ENCODE data around the gene GPR17.

The GPR17 gene

DNA sequence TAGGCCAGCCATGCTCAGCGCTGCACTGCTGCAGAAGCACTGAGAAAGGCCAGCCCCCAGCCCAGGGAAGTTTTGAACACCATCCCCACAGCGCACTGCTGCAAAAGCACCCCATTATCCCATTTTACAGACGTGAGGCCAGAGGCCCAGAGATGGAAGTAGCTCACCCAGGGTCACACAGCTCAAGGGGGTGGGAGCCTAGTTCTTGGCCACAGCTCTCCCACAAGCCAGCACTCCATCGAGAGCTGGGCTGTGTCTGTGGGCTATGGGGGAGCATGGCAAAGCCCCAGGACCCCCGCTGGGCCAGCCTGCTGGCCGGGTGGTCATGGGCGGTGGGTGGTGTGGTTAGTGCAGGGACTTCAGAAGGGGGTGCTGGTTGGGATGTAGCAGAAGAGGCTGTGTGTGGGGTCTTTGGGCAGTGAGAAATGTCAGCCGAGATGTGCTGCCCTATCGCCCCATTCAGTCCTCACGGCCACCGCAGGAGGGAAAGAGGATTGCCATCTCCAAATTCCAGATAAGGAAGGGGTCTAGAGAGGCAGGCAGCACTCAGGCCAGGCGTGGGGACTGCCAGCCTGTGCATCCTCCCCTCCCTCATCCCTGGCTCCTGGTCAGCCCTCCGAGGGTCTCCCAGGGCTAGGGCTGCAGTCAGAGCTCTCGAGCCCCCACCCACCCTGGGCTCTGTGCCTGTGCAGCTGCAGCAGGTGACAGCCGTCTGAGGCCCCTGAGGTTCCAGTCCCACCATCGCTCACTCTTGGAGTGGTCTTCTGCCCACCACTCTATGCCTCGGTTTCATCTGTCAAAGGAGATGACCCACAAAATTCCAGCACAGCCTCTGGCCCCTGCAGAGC is 17.0 kb upstream of the GPR17 start:
- no peak for DNase-seq (ENCODE audit: low read depth in 2 of 3, low spot score in 2 of 3)

GRCh38 chr2:127629637-127630036 is 16.3 kb upstream of the GPR17 start:
- DNase-seq (ENCODE audit: low read depth in 2 of 3, low spot score in 2 of 3) = no peak

GRCh38 chr2:127630096-127630863 is 15.7 kb upstream of the GPR17 start:
- DNase-seq (ENCODE audit: low read depth in 2 of 3, low spot score in 2 of 3) = no peak

DNA sequence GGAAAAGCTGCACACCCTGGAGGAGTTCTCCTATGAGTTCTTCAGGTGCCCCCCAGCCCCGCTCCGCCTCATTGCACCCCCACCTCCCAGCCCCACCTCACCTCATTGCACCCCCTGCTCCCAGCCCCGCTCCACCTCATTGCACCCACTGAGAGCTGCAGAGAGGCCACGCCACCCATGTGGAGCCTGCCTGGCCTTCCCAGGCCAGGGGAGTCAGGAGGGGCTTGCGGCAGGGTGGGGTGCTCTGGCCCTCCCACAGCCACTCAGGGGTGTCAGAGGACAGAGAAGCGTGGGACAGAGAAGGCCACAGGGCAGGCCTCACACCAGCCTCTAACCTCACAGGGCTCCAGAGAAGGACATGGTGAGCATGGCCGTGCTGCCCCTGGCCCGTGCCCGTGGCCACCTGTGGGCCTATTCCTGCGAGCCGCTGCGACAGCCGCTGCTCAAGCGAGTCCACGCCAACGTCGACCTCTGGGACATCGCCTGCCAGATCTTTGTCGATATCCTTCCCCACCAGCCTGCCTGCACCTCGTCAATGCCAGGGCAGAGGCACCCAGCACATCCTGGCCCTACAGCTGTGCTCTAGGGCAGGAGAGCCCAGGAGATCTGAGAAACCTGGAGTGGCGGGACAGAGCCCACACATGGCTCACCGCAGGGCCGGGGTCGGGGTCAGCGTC is 15.0 kb upstream of the GPR17 start:
- DNase-seq (ENCODE audit: low read depth in 2 of 3, low spot score in 2 of 3) = no peak

DNA sequence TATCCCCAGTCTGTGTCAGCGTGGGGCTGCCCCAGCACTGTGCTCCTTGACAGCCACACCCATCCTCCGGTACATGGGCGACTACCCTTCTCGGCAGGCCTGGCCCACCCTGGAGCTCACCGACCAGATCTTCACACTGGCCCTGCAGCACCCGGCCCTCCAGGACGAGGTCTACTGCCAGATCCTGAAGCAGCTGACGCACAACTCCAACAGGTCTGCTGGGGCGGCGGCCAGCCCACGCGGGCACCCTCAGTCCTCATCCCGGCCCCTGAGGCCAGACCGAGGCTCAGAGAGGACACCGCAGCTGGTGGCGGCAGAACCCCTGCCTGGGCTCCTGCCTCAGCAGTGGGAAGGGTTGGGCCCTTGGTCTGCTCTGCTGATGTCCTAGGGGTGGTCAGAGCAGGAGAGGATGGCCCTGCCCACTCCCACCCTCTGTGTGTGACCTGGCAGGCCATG is 14.4 kb upstream of the GPR17 start:
- no peak for DNase-seq (ENCODE audit: low read depth in 2 of 3, low spot score in 2 of 3)

DNA sequence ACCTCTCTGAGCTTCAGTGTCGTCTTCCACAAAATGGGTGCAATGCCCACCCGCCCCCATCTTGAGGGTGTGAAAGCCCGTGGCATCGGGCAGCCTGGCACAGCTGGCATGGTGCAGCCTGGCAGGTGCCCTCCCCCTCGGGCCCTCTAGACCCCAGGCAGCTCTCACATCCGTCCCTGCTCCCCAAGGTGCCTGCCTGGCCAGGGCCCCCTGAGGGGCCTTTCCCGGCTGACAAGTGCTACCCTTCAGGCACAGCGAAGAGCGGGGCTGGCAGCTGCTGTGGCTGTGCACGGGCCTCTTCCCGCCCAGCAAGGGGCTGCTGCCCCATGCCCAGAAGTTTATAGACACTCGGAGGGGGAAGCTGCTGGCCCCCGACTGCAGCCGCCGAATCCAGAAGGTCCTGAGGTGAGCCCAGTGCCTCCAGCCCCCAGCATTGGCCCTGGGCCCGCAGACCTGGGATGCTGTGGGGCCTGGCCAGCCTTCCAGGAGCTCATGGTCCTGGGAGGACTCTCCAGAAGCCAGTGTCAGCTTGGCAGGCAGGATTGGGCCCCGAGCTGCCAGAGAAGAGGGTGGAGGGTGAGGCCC is 13.9 kb upstream of the GPR17 start:
- DNase-seq (ENCODE audit: low read depth in 2 of 3, low spot score in 2 of 3) = no peak

DNA sequence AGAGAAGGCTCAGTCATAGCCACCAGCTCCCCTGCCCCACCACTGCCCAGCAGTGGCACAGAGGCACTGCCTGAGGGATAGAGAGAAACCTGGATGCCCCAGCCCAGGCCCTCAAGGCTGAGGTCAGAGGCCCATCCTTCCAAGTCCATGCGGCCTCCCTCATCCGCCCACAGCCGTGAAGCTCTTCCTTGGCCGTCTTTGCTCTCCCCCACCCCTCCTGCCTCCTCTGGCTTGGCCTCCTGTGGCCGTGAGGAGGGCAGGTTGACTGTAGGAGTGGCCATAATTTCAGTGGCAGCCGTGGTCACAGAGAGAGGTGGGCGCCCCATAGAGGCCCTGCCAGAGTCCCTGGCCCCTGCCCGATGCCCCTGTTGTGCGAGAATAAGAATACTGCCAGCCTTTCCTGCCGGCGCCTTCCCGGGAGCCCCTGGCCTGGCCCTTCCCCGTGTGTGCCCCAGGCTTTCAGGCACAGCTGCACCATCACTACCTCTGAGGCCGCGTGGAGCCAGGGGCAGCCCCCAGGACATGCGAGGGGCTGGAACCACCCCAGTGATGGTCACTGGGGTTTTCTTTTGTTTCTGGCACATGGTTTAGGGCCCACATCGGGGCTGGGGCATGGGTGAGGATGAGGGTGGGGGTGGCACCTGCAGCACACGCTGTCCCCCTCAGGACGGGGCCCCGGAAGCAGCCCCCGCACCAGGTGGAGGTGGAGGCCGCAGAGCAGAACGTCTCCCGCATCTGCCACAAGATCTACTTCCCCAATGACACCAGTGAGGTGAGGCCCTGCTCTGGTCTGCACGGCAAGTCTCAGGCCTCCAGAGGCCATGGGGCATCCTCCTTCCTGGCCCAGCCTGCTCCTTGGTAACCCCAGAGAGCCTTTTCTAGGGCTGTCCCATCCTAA is 13.1 kb upstream of the GPR17 start:
- DNase-seq (ENCODE audit: low read depth in 2 of 3, low spot score in 2 of 3) = no peak

DNA sequence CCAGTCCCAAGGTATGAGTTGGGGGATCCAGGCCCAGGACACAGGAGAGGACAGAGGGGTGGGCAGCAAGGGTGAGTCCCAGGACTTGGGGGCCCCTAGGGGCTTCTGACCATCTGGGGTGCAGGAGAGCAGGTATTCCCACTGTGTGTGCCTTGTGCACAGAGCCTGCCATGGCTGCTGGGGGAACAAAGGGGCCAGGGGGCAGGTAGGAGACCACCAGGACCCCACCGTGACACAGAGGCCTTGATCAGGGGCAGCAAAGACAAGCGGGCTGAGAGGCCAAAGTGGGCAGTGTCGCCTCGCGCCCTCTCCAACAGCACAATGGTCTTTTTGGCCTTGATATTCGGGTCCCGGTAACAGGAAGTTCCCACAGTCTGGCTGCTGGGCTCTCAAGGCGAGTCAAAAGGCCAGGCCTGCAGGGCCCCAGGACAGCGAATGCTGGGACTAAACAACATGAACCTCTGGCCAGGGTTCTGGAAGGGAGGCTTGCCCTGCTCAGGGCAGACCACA is 12.3 kb upstream of the GPR17 start:
- DNase-seq (ENCODE audit: low read depth in 2 of 3, low spot score in 2 of 3) = no peak

GRCh38 chr2:127634066-127634617 is 11.8 kb upstream of the GPR17 start:
- no peak for DNase-seq (ENCODE audit: low read depth in 2 of 3, low spot score in 2 of 3)

DNA sequence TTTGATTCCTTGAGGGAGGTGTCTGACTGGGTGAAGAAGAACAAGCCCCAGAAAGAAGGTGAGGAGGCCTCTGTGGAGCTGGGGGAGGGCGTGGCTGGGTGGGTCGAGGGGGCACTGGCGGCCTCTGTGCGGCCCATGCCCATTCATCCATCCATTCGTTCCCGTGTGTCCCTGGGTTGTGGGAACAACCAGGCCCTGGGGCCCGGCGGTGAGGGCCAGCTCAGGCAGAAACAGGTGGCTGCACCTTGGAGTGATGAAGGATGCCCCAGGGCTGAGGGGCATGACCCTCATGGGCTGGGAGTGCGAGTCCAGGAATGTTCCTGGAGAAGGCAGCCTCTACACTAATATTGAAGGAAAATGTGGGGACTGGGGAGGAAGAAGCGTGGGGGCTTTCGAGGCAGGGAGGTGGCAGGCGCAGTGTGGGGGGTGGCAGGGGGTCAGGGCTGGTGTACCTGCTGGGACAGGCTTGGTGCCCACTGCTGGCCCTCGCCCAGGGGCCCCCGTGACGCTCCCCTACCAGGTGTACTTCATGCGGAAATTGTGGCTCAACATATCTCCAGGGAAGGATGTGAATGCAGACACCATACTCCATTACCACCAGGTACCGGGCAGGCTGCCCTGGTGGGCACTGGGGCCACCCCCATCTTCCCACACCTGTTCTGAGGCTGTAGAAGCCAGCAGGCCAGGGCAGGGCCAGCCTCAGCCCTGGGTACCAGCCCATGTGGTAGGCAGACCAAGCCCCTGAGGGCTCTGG is 11.2 kb upstream of the GPR17 start:
- DNase-seq (ENCODE audit: low read depth in 2 of 3, low spot score in 2 of 3) = no peak

DNA sequence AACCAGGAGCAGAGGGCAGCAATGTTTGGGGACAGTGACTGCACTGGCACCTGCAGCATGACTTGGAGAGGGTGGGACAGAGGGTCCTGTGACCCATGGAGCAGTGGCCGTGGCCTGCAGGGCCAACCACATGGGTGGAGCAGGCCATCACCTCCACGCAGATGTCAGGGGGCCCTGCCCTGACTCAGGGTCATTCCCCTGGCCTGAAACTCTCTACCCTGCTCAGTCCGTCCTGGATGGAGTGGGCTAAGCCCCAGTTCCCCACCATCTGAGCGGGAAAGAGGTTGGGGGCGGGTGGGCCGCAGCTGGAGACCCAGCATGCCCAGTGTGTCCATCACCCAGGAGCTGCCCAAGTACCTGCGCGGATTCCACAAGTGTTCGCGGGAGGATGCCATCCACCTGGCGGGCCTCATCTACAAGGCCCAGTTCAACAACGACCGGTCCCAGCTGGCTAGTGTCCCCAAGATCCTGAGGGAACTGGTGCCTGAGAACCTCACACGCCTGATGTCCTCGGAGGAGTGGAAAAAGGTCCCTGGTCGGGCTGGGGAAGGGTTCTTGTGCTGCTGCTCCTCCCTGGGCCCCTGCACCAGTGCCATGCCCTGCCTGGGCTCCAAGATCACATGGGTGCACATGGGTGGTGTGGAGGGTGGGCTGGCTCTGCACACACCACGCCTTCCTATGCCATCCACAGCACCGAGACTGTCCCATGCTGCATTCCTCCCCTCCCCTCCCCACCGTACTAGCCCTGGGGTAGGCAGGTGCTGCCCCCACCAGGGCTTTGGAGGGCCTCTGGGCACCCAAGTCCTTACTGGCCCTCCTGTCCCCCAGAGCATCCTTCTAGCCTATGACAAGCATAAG is 10.3 kb upstream of the GPR17 start:
- no peak for DNase-seq (ENCODE audit: low read depth in 2 of 3, low spot score in 2 of 3)

- DNase-seq (ENCODE audit: low read depth in 2 of 3, low spot score in 2 of 3) = no peak
These were observed 9.4 kb upstream of the GPR17 start for GRCh38 chr2:127636248-127637235.

DNA sequence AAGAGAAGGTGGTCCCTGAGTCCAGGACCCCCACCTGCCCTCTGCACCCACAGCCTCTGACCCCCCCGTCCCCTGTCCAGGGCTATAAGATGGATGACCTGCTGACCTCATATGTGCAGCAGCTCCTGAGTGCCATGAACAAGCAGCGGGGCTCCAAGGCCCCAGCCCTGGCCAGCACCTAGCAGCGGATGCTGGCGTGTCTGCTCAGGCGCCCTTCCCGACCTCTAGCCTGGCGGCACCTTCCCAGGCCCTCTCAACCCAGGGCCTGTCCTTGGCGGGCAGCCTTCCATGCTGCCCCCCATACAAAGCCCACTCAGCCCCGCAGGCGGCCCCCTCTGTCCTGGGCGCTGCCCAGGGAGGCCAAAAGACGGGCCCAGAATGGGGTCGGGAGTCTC is 8.7 kb upstream of the GPR17 start:
- DNase-seq (ENCODE audit: low read depth in 2 of 3, low spot score in 2 of 3) = no peak

GRCh38 chr2:127637725-127638252 is 8.2 kb upstream of the GPR17 start:
- DNase-seq (ENCODE audit: low read depth in 2 of 3, low spot score in 2 of 3) = no peak

- DNase-seq (ENCODE audit: low read depth in 2 of 3, low spot score in 2 of 3) = no peak
These were observed 7.4 kb upstream of the GPR17 start for GRCh38 chr2:127638361-127639110.

GRCh38 chr2:127639111-127639474 is 6.9 kb upstream of the GPR17 start:
- no peak for DNase-seq (ENCODE audit: low read depth in 2 of 3, low spot score in 2 of 3)
